Measurements from ENCODE around the gene MYCL. TPM values are rescaled to one million over a fixed set of nuclear protein-coding genes. Genes with fewer than 3 reads are reported as not detected.
"Not testable (repeated sequence)": the region's sequence is repeated elsewhere in the genome, so short reads cannot be mapped to it uniquely, and the experiment has no call there.

Gene MYCL
- total and polyA plus RNA-seq, 2 experiments from 2014 or later, result 6.3 to 7.8 TPM

DNA sequence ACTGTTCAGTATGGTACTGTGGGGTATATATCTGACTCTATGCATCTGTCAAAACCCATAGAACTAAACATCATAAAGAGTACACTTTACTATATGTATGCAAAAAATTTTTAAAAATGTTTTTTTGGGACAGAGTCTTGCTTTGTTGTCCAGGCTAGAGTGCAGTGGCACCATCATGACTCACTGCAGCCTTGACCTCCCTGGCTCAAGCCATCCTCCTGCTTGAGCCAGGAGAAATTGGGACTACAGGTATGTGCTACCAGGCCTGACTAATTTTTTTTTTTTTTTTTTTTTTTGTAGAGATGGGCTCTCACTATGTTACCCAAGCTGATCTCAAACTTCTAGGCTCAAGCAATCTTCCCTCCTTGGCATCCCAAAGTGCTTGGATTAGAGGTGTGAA, 29.9 kb downstream of the MYCL start:
- Histone ChIP-seq H3K4me1 (ENCODE audit: insufficient read depth) (no peaks in the 10 kb centered on the region), H2AFZ (no peak overlapping the region), H3K9me2 (replicated peaks; ENCODE audit: insufficient read depth) (no peaks in the 10 kb centered on the region), H3K4me3 (no peak overlapping the region), H3K9me3 (ENCODE audit: low read depth) (no peaks in the 10 kb centered on the region), H3K4me2 (no peak overlapping the region), H3K36me3 (replicated peaks; ENCODE audit: insufficient read depth, low read depth) (no peaks in the 10 kb centered on the region), H3K79me2 (peaks cover 87% of the 10 kb centered on the region), H4K20me1 (ENCODE audit: insufficient read depth, poor library complexity, severe bottlenecking) (peaks cover 7% of the 10 kb centered on the region), H3K27me3 (no peaks in the 10 kb centered on the region), H3K27ac (no peak overlapping the region)
- TF ChIP-seq EZH2phosphoT487 (IDR thresholded peaks at IDR 0.05; ENCODE audit: low read depth, severe bottlenecking, unreplicated experiment) (no peak), EZH2 (IDR thresholded peaks at IDR 0.05; ENCODE audit: borderline replicate concordance) (no peak)
- TF ChIP-seq, protein P1, sequence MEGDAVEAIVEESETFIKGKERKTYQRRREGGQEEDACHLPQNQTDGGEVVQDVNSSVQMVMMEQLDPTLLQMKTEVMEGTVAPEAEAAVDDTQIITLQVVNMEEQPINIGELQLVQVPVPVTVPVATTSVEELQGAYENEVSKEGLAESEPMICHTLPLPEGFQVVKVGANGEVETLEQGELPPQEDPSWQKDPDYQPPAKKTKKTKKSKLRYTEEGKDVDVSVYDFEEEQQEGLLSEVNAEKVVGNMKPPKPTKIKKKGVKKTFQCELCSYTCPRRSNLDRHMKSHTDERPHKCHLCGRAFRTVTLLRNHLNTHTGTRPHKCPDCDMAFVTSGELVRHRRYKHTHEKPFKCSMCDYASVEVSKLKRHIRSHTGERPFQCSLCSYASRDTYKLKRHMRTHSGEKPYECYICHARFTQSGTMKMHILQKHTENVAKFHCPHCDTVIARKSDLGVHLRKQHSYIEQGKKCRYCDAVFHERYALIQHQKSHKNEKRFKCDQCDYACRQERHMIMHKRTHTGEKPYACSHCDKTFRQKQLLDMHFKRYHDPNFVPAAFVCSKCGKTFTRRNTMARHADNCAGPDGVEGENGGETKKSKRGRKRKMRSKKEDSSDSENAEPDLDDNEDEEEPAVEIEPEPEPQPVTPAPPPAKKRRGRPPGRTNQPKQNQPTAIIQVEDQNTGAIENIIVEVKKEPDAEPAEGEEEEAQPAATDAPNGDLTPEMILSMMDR (IDR thresholded peaks at IDR 0.05; ENCODE audit: poor library complexity), result no peak
- no peak for DNase-seq (ENCODE audit: low spot score)

DNA sequence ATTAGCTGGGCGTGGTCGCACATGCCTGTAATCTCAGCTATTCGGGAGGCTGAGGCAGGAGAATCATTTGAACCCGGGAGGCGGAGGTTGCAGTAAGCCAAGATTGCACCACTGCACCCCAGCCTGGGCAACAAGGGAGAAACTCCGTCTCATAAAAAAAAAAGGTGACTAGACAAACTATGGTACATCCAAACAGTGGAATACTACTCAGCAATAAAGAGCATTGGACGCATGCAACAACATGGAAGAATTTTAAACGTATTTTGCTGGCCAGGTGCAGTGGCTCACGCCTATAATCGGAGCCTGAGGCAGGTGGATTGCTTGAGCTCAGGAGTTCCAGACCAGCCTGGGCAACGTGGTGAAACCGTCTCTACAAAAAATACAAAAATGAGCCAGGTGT, 30.7 kb downstream of the MYCL start:
- H3K4me1 ChIP-seq (ENCODE audit: insufficient read depth); H3K4me2 ChIP-seq; H3K27ac ChIP-seq; H2AFZ ChIP-seq; H3K27me3 ChIP-seq; H3K36me3 ChIP-seq (replicated peaks; ENCODE audit: insufficient read depth, low read depth); H3K9me3 ChIP-seq (ENCODE audit: low read depth); H3K9me2 ChIP-seq (replicated peaks; ENCODE audit: insufficient read depth); DNase-seq (ENCODE audit: low spot score); H3K4me3 ChIP-seq: not testable (repeated sequence)
- peaks cover 87% of the 10 kb centered on the region for H3K79me2 ChIP-seq
- WGBS (ENCODE audit: low lambda C conversion rate, missing lambda C conversion rate), result 98% methylated on average over 12 of the region's 12 CpGs
- H4K20me1 ChIP-seq (ENCODE audit: insufficient read depth, poor library complexity, severe bottlenecking), result peaks cover 15% of the 10 kb centered on the region

- not testable (repeated sequence) for DNase-seq (ENCODE audit: low spot score); H3K27ac ChIP-seq; H3K9me2 ChIP-seq (replicated peaks; ENCODE audit: insufficient read depth); H2AFZ ChIP-seq; H3K27me3 ChIP-seq; H3K4me2 ChIP-seq; H3K4me3 ChIP-seq; H3K4me1 ChIP-seq (ENCODE audit: insufficient read depth); H3K9me3 ChIP-seq (ENCODE audit: low read depth); H3K36me3 ChIP-seq (replicated peaks; ENCODE audit: insufficient read depth, low read depth)
- Histone ChIP-seq H3K79me2 (peaks cover 85% of the 10 kb centered on the region), H4K20me1 (ENCODE audit: insufficient read depth, poor library complexity, severe bottlenecking) (peaks cover 15% of the 10 kb centered on the region)
- 97% methylated on average over 14 of the region's 37 CpGs for WGBS (ENCODE audit: low lambda C conversion rate, missing lambda C conversion rate)
Measured at GRCh38 chr1:39869538-39870112, 32.1 kb downstream of the MYCL start.

GRCh38 chr1:39866767-39867166, 35.0 kb downstream of the MYCL start:
- Histone ChIP-seq H3K4me1 (ENCODE audit: insufficient read depth) (no peaks in the 10 kb centered on the region), H3K4me3 (no peak overlapping the region), H2AFZ (no peak overlapping the region), H3K9me2 (replicated peaks; ENCODE audit: insufficient read depth) (no peaks in the 10 kb centered on the region), H3K27ac (no peak overlapping the region), H3K79me2 (peaks cover 84% of the 10 kb centered on the region), H4K20me1 (ENCODE audit: insufficient read depth, poor library complexity, severe bottlenecking) (peaks cover 18% of the 10 kb centered on the region), H3K4me2 (no peak overlapping the region), H3K36me3 (replicated peaks; ENCODE audit: insufficient read depth, low read depth) (no peaks in the 10 kb centered on the region), H3K9me3 (ENCODE audit: low read depth) (no peaks in the 10 kb centered on the region), H3K27me3 (no peaks in the 10 kb centered on the region)
- TF ChIP-seq EZH2 (IDR thresholded peaks at IDR 0.05; ENCODE audit: borderline replicate concordance) (no peak), EZH2phosphoT487 (IDR thresholded peaks at IDR 0.05; ENCODE audit: low read depth, severe bottlenecking, unreplicated experiment) (no peak)
- TF ChIP-seq, protein P1 (IDR thresholded peaks at IDR 0.05; ENCODE audit: poor library complexity), result no peak
- 86% methylated on average over 2 of the region's 2 CpGs for WGBS (ENCODE audit: low lambda C conversion rate, missing lambda C conversion rate)
- no peak for DNase-seq (ENCODE audit: low spot score)
